ENCODE measurements around the gene WWOX. TPM values are rescaled to one million over a fixed set of nuclear protein-coding genes. Genes with fewer than 3 reads are reported as not detected.

Gene WWOX
- polyA plus RNA-seq, 1 donor from 2014 or later: 25.6 TPM

DNA sequence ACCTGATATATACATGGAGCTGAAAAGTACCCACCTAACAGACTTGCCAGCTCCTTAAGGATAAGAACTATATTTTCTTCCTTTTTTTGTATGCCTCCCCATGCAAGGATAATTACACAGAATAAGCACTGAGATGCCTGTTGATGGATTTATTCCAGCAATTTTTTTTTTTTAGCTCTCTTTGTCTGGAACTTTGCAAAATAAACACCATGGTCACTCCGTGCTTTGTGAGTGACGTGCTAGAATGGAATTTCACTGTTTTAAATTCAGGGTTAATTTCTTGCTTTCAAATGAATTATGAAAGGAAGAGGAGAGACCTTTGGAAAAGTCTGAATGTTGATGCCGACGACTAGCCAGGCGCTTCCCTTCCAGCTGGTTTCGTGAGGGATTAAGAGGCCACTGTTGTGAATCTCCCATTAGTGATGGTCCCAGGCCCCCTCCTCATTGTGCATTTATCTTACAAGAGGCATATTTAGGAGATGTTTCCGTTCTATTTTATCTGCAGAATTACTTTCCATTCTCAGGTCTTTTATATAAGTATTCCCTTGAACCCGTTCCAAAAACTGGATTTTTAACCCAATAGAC lies 529.1 kb downstream of the WWOX start:
- no peak overlapping the region for H2AFZ ChIP-seq (ENCODE audit: low read depth, low read length)
- H3K4me2 ChIP-seq (ENCODE audit: low read length): no peak overlapping the region
- no peak overlapping the region for H3K9ac ChIP-seq (ENCODE audit: low read length)
- no peaks in the 10 kb centered on the region for H3F3A ChIP-seq (ENCODE audit: insufficient read depth, low read length, poor library complexity, severe bottlenecking)
- H3K4me3 ChIP-seq (ENCODE audit: low read length): no peak overlapping the region
- TF ChIP-seq SMC3 (conservative IDR thresholded peaks at IDR 0.05; ENCODE audit: poor library complexity) (no peak), TAF1 (IDR thresholded peaks at IDR 0.05; ENCODE audit: low read depth) (no peak), EP300 (conservative IDR thresholded peaks at IDR 0.05; ENCODE audit: poor library complexity, severe bottlenecking) (no peak), POLR2AphosphoS5 (IDR thresholded peaks at IDR 0.05) (no peak), RAD21 (conservative IDR thresholded peaks at IDR 0.05) (no peak), MXI1 (conservative IDR thresholded peaks at IDR 0.05; ENCODE audit: poor library complexity, severe bottlenecking) (no peak), CTCF (IDR thresholded peaks at IDR 0.05; ENCODE audit: poor library complexity, severe bottlenecking) (no peak), EZH2 (IDR thresholded peaks at IDR 0.05; ENCODE audit: borderline replicate concordance, insufficient read depth, low read length, poor library complexity, severe bottlenecking) (no peak), REST (IDR thresholded peaks at IDR 0.05; ENCODE audit: borderline replicate concordance) (no peak)
- H3K79me2 ChIP-seq (replicated peaks; ENCODE audit: insufficient read depth, low read length): no peaks in the 10 kb centered on the region
- no peaks in the 10 kb centered on the region for H3K9me2 ChIP-seq (ENCODE audit: insufficient read depth, low read length)
- H3K36me3 ChIP-seq (ENCODE audit: insufficient read depth, low read length): no peaks in the 10 kb centered on the region
- peaks cover 3% of the 10 kb centered on the region for H3K9me3 ChIP-seq (ENCODE audit: low read length)
- no peak overlapping the region for H3K27ac ChIP-seq (ENCODE audit: low read length)
- H4K20me1 ChIP-seq (ENCODE audit: insufficient read depth): no peaks in the 10 kb centered on the region
- no peaks in the 10 kb centered on the region for H3K27me3 ChIP-seq (ENCODE audit: insufficient read depth, low read depth, low read length)

- Histone ChIP-seq H4K20me1 (ENCODE audit: insufficient read depth) (no peaks in the 10 kb centered on the region), H3K4me3 (ENCODE audit: low read length) (no peak overlapping the region), H3K9me3 (ENCODE audit: low read length) (peaks cover 3% of the 10 kb centered on the region), H3K27me3 (ENCODE audit: insufficient read depth, low read depth, low read length) (no peaks in the 10 kb centered on the region), H3K79me2 (replicated peaks; ENCODE audit: insufficient read depth, low read length) (no peaks in the 10 kb centered on the region), H3K36me3 (ENCODE audit: insufficient read depth, low read length) (no peaks in the 10 kb centered on the region), H3K9me2 (ENCODE audit: insufficient read depth, low read length) (no peaks in the 10 kb centered on the region), H3F3A (ENCODE audit: insufficient read depth, low read length, poor library complexity, severe bottlenecking) (no peaks in the 10 kb centered on the region), H3K4me2 (ENCODE audit: low read length) (no peak overlapping the region), H3K9ac (ENCODE audit: low read length) (no peak overlapping the region), H2AFZ (ENCODE audit: low read depth, low read length) (no peak overlapping the region), H3K27ac (ENCODE audit: low read length) (no peak overlapping the region)
- TF ChIP-seq RAD21 (conservative IDR thresholded peaks at IDR 0.05) (no peak), MXI1 (conservative IDR thresholded peaks at IDR 0.05; ENCODE audit: poor library complexity, severe bottlenecking) (no peak), REST (IDR thresholded peaks at IDR 0.05; ENCODE audit: borderline replicate concordance) (no peak)
Observed at GRCh38 chr16:78629173-78629572, 529.7 kb downstream of the WWOX start.

Measured in neural cell (in vitro differentiated cells).